AG20443 (cell line): ENCODE measurements around the gene STAG1.
A peak's percentile ranks its signal among the peaks of the same experiment; 100 is the strongest.
"Not testable (repeated sequence)": the region's sequence is repeated elsewhere in the genome, so short reads cannot be mapped to it uniquely, and the experiment has no call there.

ENCODE experiments used
- DNase-seq: peaks from one replicate; pipeline ENCODE4 v3.0.0; 2012; ENCODE audit warnings: low spot score, mixed read lengths

STAG1 gene

DNA sequence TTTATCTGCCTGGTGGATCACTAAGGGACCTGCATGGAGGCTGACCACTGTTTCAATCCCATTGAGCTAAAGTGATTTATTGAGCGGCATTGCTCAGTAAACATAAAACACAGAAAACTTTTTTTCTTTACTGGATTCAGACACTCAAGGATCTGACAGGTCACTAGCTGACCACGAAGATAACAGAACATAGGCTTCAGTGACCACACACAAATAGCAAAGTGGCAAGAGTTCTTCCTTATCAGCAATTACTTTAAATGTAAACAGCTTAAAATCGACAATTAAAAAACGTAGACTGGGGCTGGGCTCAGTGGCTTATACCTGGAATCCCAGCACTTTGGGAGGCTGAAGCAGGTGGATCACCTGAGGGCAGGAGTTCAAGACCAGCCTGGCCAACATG lies 48.7 kb downstream of the STAG1 start:
- no peak for DNase-seq

DNA sequence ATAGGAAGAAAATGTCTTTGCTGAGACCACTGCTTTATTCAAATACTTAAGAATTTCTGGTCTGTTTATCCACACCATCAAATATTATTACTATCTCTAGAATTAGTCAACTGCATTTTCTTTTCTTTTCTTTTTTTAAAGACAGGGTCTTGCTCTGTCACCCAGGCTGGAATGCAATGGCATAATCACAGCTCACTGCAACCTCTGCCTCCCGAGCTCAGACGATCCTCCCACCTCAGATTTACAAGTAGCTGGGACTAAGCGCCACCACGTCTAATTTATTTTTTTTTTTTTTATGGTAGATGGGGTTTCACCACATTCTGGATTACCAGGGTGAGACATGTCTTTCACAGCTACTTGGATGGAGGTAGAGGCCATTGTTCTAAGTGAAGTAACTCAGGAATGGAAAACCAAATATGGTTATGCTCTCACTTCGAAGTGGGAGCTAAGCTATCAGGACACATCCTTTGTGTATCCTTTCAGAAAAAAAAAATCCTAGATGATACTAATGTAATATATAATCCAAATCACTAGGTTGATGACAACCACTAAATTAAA lies 52.8 kb downstream of the STAG1 start:
- no peak for DNase-seq

DNA sequence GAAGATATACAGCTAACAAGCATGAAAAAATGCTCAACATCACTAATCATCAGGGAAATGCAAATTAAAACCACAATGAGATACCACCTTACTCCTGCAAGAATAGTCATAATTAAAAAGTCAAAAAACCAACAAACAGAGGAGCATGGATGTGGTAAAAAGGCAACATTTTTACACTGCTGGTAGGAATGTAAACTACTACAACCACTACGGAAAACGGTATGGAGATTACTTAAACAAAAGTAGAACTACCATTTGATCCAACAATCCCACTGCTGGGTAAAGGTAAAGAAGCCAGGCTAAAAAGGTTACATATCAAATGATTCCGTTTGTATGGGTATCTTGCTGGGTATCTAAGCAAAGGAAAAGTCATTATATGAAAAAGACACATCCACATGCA lies 53.8 kb downstream of the STAG1 start:
- DNase-seq: no peak

DNA sequence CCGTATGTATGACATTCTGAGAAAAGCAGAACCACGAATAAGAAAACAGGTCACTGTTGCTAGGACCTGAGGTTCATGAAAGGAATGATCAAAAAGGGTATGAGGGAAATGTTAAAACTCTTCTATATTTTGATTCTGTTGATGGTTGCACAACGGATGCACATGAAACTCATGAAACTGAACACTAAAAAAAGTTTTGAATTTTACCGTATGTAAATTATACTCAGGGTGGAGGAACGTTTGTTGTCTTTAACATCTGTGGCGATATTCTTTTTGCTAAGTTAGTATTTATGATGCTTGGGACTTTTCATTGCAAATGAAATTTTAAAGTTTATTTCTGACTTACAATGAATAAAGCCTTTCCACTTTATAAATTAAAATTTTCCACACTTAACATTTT lies 55.4 kb downstream of the STAG1 start:
- no peak for DNase-seq

DNA sequence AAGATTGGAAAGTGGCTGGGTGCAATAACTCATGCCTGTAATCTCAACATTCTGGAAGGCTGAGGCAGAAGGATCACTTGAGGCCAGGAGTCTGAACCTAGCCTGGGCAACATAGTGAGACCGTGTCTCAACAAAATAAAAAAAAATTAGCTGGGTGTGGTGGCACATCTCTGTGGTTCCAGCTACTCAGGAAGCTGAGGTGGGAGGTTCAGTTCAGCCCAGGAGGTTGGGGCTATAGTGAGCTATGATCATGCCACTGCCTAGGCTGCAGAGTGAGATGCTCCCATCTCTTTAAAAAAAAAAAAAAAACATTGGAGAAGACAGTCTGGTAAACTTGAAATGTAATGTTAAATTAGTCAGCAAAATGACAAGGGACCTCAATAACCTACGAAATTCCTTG lies 57.9 kb downstream of the STAG1 start:
- DNase-seq: no peak

DNA sequence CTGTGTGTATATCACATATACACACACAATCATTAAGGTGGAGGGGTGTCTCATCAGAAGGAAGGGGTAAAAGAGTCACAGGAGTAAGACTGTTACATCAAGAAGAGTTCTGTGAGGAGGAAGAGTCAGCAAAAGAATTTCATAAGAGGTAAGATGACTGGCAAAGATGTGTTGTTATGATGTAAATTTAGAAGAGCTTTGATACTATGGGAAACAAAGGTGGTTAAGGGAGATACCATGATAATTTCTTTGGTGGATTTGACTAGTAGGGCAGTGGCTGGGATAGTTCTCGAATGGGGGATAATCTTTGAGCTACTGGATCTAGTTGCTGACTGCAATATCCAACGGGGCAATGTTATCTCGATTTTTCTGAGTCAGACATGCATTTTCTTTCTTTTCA lies 61.6 kb downstream of the STAG1 start:
- DNase-seq: no peak

DNA sequence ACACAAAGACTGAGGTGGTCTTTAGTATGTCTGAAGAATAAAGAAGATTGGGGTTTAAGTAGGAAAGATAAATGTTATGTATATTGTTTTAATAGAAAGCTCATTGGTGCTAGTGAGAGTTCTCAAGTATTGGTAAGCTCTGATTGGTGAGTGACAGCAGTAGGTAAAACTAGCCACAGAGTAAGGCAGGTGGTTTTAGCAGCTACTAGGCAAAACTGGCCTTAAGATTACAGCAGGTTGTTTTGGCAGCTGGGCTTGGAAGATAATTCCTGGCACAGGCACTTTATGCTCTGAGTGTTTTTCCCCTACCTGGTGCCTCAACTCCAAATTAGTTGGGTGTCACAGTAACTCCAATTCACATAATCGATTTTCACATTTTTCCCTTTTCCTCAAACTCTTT lies 66.3 kb downstream of the STAG1 start:
- DNase-seq: no peak

DNA sequence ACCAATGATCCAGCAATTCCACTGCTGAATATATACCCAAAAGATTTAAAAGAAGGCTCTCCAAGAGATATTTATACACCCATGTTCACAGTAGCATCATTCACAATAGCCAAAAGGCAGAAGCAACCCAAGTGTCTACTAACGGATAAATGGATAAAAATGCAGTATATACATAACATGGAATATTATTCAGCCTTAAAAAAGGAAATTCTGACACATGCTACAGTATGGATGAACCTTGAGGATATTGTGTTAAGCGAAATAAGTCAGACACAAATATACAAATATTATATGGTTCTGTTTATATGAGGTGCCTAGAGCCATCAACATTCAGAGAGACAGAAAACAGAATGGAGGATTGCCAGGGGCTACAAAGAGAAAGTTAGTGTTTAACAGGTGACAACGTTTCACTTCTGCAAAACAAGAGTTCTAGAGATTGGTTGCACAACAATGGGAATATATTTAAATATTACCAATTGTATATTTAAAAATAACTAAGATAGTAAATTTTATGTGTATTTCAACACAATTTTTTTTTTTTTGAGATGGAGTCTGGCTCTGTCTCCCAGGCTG lies 69.4 kb downstream of the STAG1 start:
- DNase-seq: no peak

DNA sequence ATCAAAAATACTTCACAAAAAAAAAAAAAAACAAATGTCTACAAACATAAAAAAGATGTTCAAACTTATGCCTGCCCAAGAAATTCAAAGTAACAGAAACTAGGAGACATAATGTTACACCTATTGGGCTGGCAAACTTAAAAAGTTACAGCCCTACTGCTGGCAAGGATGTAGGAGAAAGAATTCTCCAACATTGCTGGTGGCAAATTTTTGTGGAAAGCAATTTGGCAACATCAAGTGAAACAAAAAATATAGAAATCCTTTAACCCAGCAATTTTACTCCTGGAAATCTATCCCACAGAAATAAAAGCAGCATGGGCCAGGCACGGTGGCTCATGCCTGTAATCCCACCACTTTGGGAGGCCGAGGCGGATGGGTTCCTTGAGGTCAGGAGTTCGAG lies 73.2 kb downstream of the STAG1 start:
- DNase-seq: peak; percentile 38

DNA sequence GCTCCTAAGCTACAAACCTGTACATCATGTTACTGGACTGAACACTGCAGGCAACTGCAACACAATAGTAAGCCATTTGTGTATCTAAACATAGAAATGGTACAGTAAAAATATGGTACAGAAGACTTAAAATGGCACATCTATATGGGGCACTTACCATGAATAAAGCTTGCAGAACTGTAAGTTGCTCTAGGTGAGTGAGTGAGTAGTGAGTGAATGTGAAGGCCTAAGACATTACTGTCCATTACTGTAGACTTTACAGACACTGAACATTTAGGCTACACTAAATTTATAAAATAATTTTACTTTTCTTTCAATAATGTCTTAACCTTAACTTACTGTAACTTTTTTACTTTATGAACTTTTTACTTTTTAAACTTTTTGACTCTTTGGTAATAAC lies 76.2 kb downstream of the STAG1 start:
- DNase-seq: no peak

DNA sequence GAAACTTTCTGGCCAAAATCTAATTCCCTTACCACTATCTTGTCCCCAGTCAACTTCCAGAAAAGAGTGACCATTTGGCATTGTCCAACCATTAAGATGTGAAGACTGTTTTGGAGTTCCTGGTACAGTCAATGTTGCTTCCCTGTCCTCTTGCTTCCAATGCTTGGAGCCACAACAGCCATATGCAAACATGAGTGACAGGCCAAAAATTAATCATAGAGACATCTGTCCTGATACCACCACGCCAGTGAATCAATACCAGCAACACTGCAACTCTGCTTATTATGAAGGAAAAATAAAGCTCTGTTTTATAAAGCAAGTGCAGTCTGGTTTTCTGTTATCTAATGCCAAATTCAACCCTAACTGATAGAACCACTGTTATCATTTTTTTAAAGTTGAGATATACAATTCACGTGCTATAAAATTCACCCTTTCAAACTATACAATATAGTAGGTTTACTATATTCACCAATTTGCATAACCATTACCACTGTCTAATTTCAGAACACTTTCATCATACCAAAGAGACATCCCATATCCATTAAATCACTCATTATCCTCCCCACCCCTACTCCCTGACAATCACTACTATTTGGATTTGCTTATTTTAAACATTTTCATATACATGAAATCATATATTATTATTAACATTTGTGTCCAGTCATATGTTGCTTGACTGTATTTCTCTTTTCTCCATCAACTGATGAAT lies 76.9 kb downstream of the STAG1 start:
- DNase-seq: no peak

DNA sequence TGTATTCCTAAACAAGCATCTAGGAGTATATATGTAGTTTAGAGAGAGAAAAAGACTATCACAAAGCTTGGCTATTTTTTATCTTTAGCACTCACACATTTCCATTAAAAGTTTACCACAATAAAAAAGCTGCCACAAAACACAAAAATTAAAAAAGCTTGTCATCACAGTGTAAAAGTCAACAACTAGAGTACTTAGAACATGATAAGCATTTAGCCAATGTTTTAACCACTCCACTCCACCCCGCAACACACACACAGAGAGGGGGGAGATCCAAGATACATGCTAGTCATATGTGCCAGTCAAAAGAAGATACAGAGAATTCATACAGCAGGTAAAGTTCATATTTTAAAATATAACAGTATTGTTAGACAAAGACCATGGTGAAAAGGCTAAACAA lies 79.7 kb downstream of the STAG1 start:
- DNase-seq: no peak

DNA sequence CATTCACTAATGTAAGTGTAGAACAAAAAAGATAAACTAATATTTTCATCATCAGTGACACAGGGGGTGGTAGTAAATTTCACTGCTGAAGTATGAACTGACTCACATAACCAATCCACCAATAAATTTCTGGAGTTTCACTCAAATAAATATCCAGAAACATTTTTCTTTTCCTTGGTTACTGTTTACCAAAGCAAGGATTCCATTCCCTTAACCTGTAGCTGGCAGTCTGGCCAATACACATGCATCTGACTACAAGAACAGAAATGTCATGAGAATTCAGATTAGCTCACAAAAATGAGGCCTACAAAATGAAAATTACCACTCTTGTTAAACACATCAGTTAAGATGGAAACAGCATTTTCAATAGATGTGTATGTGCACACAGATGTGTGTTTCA lies 80.3 kb downstream of the STAG1 start:
- DNase-seq: peak; percentile 39

DNA sequence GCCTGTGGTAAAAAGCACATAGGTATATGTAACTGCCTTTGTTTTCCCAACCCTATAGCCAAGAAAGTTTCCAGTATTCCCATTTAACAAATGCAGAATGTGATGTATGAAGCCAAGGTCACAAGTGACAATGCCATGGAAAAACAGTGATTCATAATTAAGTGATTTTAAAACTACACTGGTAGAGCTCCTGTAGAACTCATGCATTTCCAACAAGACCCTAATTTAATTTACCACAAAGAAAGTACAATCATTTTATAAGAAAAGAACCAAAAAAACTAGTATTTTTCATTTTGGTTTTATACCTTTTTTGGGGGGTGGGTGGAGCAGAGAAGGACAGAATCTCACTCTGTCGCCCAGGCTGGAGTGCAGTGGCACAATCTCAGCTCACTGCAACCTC lies 82.0 kb downstream of the STAG1 start:
- DNase-seq: no peak

DNA sequence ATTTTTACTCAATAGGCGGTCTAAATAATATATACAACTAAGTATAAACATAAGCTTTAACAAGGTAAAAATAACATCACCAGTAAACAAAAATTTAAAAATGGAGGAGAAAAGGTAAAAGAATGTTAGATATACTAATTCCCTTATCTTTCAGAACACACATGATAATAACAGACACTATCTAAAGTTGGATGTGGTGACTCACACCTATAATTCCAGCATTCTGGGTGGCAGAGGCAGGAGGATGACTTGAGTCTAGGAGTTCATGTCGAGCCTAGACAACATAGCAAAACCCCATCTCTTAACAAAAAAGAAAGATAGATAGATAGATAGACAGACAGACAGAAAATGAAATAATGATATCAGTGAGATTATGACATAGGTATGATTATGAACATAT lies 85.1 kb downstream of the STAG1 start:
- DNase-seq: no peak

DNA sequence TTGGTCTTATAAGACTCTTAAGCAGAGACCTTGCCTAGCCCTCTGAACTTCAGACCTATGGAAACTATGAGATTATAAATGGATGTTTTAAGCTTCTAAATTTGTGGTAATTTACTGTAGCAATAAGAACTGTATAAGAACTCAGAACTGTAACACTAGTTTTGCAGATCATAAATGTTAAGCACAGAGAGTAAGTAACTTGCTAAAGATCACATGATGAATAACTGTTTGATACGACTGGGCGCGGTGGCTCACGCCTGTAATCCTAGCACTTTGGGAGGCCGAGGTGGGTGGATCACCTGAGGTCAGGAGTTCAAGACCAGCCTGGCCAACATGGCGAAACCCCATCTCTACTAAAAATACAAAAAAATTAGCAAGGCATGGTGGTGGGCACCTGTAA lies 85.9 kb downstream of the STAG1 start:
- DNase-seq: not testable (repeated sequence)

DNA sequence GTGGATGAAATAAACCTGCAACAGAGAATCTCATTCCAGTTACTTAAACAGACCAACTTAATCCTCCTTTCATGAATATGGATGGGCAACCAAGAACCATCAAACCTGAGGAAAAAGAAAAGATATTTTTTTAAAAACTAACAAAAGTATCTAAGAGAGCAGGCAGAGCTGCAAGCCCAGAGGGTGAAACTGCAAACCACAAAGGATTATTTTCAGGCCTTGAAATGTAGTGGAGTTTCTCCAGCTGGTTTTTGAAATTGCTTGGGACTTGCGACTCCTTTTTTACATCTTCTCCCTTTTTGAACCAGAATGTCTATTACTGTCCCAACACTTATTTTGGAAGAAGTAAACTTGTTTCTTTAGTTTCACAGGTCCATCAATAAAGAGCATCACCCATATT lies 87.4 kb downstream of the STAG1 start:
- DNase-seq: no peak

DNA sequence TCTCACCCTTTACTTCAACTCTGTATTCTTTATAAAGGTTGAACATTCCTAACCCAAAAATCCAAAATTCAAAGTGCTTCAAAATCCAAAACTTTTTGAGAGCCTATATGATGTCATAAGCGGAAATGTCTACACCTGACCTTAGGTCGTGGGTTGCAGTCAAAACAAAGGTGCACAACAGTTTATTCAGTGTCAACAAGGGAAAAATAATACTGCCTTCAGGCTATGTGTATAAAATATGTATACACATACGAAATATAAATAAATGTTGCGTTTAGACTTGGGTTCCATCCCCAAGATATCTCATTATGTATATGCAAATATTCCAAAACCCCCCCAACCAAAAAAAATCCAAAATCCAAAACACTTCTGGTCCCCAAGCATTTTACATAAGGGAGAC lies 90.9 kb downstream of the STAG1 start:
- DNase-seq: no peak

DNA sequence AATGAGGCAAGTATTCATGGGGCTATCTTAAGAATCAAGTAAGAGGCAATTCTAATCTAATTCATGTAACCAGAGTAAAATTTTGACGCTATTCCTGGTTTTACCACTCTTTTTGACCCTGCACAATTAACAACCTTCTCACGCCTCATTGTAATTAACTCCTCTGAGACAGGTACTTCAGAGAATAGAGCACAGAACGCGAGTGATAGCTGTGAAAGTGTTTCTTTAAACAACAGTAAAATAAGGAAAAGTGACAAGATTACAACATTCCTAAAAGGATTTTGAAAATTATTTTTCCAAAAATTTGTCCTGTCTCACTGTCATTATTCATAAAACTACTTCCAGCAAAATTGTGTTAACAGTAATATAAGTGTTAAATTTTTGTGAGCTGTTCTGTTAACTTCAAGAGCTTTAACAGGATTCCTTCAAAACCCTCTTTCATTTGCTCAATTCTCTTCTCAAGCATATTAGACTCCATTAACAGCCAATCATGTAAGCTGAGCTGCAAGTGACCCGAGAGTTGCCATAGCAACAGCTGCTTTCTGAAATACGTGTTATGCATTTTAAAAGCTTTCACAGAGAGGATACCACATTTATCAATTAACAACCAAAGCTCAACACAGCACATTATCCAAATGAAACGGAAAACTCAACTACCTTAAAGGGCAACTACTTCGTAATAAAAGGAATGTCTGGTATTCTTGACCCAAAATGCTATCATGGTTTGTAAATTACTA lies 93.1 kb downstream of the STAG1 start:
- peak; percentile 54 for DNase-seq

DNA sequence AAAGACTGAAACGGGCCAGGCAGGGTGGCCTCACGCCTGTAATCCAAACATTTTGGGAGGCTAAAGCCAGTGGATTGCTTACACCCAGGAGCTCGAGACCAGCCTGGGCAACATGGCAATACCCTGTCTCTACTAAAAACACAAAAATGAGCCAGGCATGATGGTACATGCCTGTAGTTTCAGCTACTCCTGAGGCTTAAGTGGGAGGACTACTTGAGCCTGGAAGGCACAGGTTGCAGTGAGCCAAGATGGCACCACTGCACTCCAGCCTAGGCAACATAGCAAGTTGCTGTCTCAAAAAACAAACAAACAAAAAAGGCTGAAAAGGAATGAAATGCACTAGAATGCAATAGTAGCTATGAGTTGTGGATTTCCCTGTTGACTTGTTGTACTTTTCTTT lies 94.7 kb downstream of the STAG1 start:
- DNase-seq: no peak

DNA sequence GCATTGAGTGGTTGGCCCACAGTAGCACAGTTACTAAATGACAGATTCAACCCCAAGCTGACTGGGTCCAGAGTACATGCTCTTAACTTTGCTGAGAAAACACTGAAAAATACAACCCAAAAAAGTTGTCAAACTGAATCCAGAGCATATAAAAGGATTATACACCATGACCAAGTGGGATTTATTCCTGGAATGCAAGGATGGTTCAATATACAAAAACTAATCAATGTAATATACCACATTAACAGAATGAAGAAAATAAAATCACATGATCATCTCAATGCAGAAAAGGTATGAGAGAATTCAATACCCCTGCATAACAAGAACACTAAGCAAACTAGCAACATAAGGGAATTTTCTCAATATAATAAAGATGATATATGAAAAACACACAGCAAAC lies 98.5 kb downstream of the STAG1 start:
- DNase-seq: no peak

DNA sequence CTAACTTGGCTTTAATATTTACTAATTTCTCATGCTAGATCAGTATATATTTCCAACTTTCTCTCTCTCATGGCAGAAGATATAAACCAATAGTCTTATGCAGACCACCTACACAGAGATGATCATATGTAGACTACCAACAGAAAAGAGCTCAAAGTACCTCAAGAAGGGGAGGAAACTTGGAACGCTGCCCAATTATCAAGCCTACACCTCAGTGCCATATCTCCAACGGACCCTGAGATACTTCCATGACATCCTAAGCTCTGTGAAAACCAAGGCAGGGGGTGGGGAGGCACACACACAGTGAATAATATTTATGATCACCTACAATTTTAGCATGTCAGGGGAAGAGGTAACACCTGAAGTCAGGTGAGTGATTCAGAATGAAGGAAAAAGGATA lies 100.6 kb downstream of the STAG1 start:
- DNase-seq: no peak

DNA sequence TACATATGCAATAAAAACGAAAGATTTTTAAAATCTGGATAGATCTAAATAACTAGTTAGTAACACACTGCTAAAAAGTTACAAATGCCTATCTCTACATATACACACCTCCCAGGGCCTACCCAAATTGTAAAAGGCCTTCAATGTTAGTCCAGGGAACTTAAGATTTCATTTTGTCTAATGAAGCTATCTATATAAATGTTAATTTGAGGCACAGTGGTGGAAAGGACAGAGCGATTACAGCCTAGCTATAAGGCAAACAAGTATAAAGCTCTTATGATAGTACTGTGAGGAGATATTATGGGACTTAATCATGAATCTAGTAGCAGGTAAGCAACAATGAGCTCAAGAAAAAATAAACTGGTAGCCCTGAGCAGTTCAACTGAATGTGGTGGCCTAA lies 101.7 kb downstream of the STAG1 start:
- no peak for DNase-seq
